Esophagus squamous epithelium (tissue), 5 donors: ENCODE data around the gene KCNS1. TPM values are rescaled to one million over a fixed set of nuclear protein-coding genes. Genes with fewer than 3 reads are reported as not detected.

Source experiments
- DNase-seq: peaks from one replicate; lab custom pipeline; 2025; lab: John Stamatoyannopoulos, UW
- H3K27ac ChIP-seq, 4 donors: fragments of 200-600 bp; sonication (generic); one replicate each; pipeline ENCODE4 v1.5.1; 2016 to 2019; ENCODE audit warnings: mild to moderate bottlenecking in 1 of 4
- H3K27me3 ChIP-seq, 4 donors: fragments of 200-600 bp; sonication (generic); 1 replicate in 3 of 4; 2 replicates in 1 of 4; pipeline versions ENCODE4 v1.5.1 to v1.6.0; 2017 to 2021; ENCODE audit warnings: antibody characterized with exemption in 1 of 4
- H3K36me3 ChIP-seq, 3 donors: fragments of 200-600 bp; sonication (generic); one replicate each; pipeline ENCODE4 v1.5.1; 2016 to 2019
- H3K4me1 ChIP-seq, 3 donors: fragments of 200-600 bp; sonication (generic); one replicate each; pipeline ENCODE4 v1.5.1; 2017 to 2019
- H3K4me3 ChIP-seq, 4 donors: fragments of 200-600 bp; sonication (generic); 1 replicate in 3 of 4; 2 replicates in 1 of 4; pipeline ENCODE4 v1.5.1; 2016 to 2019; ENCODE audit warnings: mild to moderate bottlenecking in 2 of 4, moderate library complexity in 1 of 4
- H3K9me3 ChIP-seq, 3 donors: fragments of 200-600 bp; sonication (generic); one replicate each; pipeline ENCODE4 v1.5.1; 2016 to 2019
- CTCF ChIP-seq, 6 experiments: fragments of 450-650 bp in 4 of 6; fragments of 200-600 bp in 2 of 6; sonication (generic) in 2 of 6; IDR thresholded peaks; one replicate each; pipeline ENCODE4 v1.5.1; 2016 to 2019; ENCODE audit warnings: antibody characterized with exemption in 6 of 6, mild to moderate bottlenecking in 4 of 6, moderate library complexity in 4 of 6
- POLR2A ChIP-seq, 4 donors: fragments of 450-650 bp; IDR thresholded peaks; one replicate each; pipeline ENCODE4 v1.6.1; 2017; ENCODE audit warnings: antibody characterized with exemption in 4 of 4, mild to moderate bottlenecking in 4 of 4, moderate library complexity in 3 of 4
- WGBS, 2 donors: methylation state at CpG; one replicate each; pipeline ENCODE4 v1.1.5; 2018; 5-methylcytosine and 5-hydroxymethylcytosine counted together
- intact Hi-C: fragments of 100-400 bp; cut with DNase I; formaldehyde crosslinking; loops from one replicate; pipeline ENCODE4 v1.15.0; 2022
- total RNA-seq, 4 donors: library from RNA; depleted of rRNA; stranded (reverse); fragments of >200 nt; gene quantifications; one replicate each; pipeline ENCODE4 v1.1.0, GENCODE V29; 2016
- donor health status: DM: yes; HTN: yes; CAD: no.

The KCNS1 gene
- total RNA-seq, 4 donors from 2014 or later: 0.22 to 0.80 (median 0.29) TPM; not detected in 1

- 85 to 86% methylated on average over 1 to 2 of the region's 2 CpGs for WGBS, 2 donors
- no peaks in the 10 kb centered on the region for H3K9me3 ChIP-seq
- intact Hi-C loops: loop anchor here (10.0 kb wide), 1 partner anchor 158 kb away; no protein-coding TSS in a partner anchor
Measured at GRCh38 chr20:45136911-45137310, 36.0 kb upstream of the KCNS1 start.

GRCh38 chr20:45128099-45128498 lies 27.2 kb upstream of the KCNS1 start:
- WGBS, 2 donors: 37 to 76% methylated on average over 2 of the region's 2 CpGs
- TF ChIP-seq CTCF (IDR thresholded peaks at IDR 0.05) (no peak), POLR2A (IDR thresholded peaks at IDR 0.05) (no peak)
- Histone ChIP-seq H3K9me3 (no peaks in the 10 kb centered on the region), H3K27me3 (peaks cover 0 to 42% (median 0%) of the 10 kb centered on the region in 4 donors), H3K27ac (no peak overlapping the region), H3K4me3 (no peak overlapping the region), H3K4me1 (no peaks in the 10 kb centered on the region), H3K36me3 (no peaks in the 10 kb centered on the region)
- DNase-seq: no peak
- intact Hi-C loops: no loop called here

More at GRCh38 chr20:45136911-45137310, 36.0 kb upstream of the KCNS1 start:
- Histone ChIP-seq H3K27me3 (peaks cover 0 to 34% (median 0%) of the 10 kb centered on the region in 4 donors), H3K27ac (no peak overlapping the region), H3K4me1 (peaks cover 0 to 14% (median 0%) of the 10 kb centered on the region in 3 donors), H3K4me3 (no peak overlapping the region), H3K36me3 (no peaks in the 10 kb centered on the region)
- no peak for DNase-seq
- TF ChIP-seq CTCF (IDR thresholded peaks at IDR 0.05) (no peak), POLR2A (IDR thresholded peaks at IDR 0.05) (no peak)

GRCh38 chr20:45124365-45124764 lies 23.4 kb upstream of the KCNS1 start, which contains the start of gene WFDC12:
Gene WFDC12 (minus strand): TSS chr20:45124465. CDS start chr20:45124447, 18 bp downstream.
- Histone ChIP-seq H3K9me3 (no peaks in the 10 kb centered on the region), H3K4me3 (no peak within 1 kb of the TSS), H3K27ac (no peak within 1 kb of the TSS), H3K36me3 (no peaks in the 10 kb centered on the region), H3K4me1 (no peaks in the 10 kb centered on the region), H3K27me3 (peaks cover 0 to 41% (median 0%) of the 10 kb centered on the region in 4 donors)
- no peak for DNase-seq
- TF ChIP-seq POLR2A (IDR thresholded peaks at IDR 0.05) (no peak), CTCF (IDR thresholded peaks at IDR 0.05) (no peak)
- WGBS, 2 donors: 85 to 95% methylated on average over 4 to 5 of the region's 6 CpGs
- intact Hi-C loops: no loop called here

- no peak overlapping the region for H3K4me3 ChIP-seq
- intact Hi-C loops: no loop called here
- DNase-seq: no peak
- TF ChIP-seq CTCF (IDR thresholded peaks at IDR 0.05) (no peak), POLR2A (IDR thresholded peaks at IDR 0.05) (no peak)
- WGBS, 2 donors: 67 to 93% methylated on average over 2 of the region's 2 CpGs
- H3K27ac ChIP-seq: no peak overlapping the region
- peaks cover 0 to 46% (median 0%) of the 10 kb centered on the region in 4 donors for H3K27me3 ChIP-seq
- H3K36me3 ChIP-seq: no peaks in the 10 kb centered on the region
- no peaks in the 10 kb centered on the region for H3K4me1 ChIP-seq
- no peaks in the 10 kb centered on the region for H3K9me3 ChIP-seq
Measured at GRCh38 chr20:45121388-45121787, 20.5 kb upstream of the KCNS1 start.

GRCh38 chr20:45119556-45120266 lies 18.8 kb upstream of the KCNS1 start:
- no peak for DNase-seq
- H3K27me3 ChIP-seq: peaks cover 0 to 44% (median 0%) of the 10 kb centered on the region in 4 donors

More at GRCh38 chr20:45119556-45120266, 18.8 kb upstream of the KCNS1 start:
- intact Hi-C loops: no loop called here
- no peak overlapping the region for H3K4me3 ChIP-seq
- no peaks in the 10 kb centered on the region for H3K36me3 ChIP-seq
- no peaks in the 10 kb centered on the region for H3K9me3 ChIP-seq
- peaks cover 5 to 10% (median 8%) of the 10 kb centered on the region in 3 donors for H3K4me1 ChIP-seq
- TF ChIP-seq POLR2A (IDR thresholded peaks at IDR 0.05) (no peak), CTCF (IDR thresholded peaks at IDR 0.05) (no peak)
- 86 to 92% methylated on average over 2 of the region's 2 CpGs for WGBS, 2 donors
- H3K27ac ChIP-seq: no peak overlapping the region
